Measurements from ENCODE around the gene SLC6A12. TPM values are rescaled to one million over a fixed set of nuclear protein-coding genes. Genes with fewer than 3 reads are reported as not detected.

Gene SLC6A12
- total and polyA plus RNA-seq, 9 of the 15 experiments (the other 6 are each of a cell fraction or from before 2014, with no cell fraction given), result not detected

DNA sequence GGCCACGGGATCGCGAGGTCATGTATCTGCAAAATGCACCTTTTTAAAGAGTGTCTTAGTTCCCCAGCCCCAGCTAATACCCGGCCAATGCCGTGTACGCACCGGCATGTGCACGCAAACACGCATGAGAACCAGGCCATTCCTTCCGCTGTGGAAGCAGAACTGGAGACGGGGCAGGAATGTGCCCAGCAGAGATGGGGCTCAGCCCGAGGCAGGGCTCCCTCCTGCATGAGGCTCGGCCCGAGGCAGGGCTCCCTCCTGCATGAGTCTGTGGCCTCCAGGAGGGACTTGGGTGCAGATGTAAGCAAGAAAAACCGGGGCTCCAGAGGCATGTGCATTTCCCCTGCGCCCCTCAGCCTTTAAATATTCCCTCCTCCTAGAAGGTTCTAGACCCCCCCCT is 38.2 kb downstream of the SLC6A12 start:
- ATAC-seq (no peak), DNase-seq (ENCODE audit: extremely low read depth in 1 of 4, low spot score in 3 of 4) (no peak), FAIRE-seq (no peak)
- in situ Hi-C loops (cut with MboI), result no loop called here
- WGBS (ENCODE audit: insufficient coverage, low coverage, missing lambda C conversion rate), result 44% methylated on average over 10 of the region's 16 CpGs
- no peak overlapping the region for H3K4me3 ChIP-seq
- no peaks in the 10 kb centered on the region for H3K9me1 ChIP-seq (ENCODE audit: control insufficient read depth, insufficient read depth, low read length)
- peaks cover 0 to 34% of the 10 kb centered on the region in 2 experiments; a peak in 3 of 5 replicates for H3K4me1 ChIP-seq (replicated peaks in 1 of 2; ENCODE audit: control insufficient read depth in 2 of 2, insufficient read depth in 2 of 2, low read length in 2 of 2)
- ChIA-PET POLR2A (no interaction called here), CTCF (ENCODE audit: low intra/inter-chr PET ratio) (no interaction called here)
- H3K27me3 ChIP-seq (ENCODE audit: control insufficient read depth in 2 of 2, insufficient read depth in 2 of 2, low read length in 2 of 2), result peaks cover 2 to 71% of the 10 kb centered on the region in 2 experiments; a peak in 3 of 5 replicates
- H3K79me2 ChIP-seq (ENCODE audit: control insufficient read depth, insufficient read depth, low read length), result no peaks in the 10 kb centered on the region
- no peaks in the 10 kb centered on the region for H3K9me3 ChIP-seq (replicated peaks; ENCODE audit: control insufficient read depth, insufficient read depth, low read depth, low read length)
- no peak overlapping the region for H2AFZ ChIP-seq (ENCODE audit: low read depth, low read length)
- no TSS peak for BruUV-seq (replicated peaks)
- peak overlapping the region in 1 of 2 experiments; percentile 26; a peak in 1 of 4 replicates for H3K9ac ChIP-seq (ENCODE audit: insufficient read depth in 1 of 2, low read depth in 2 of 2, low read length in 2 of 2)
- H3K4me2 ChIP-seq (ENCODE audit: insufficient read depth, low read length), result no peak overlapping the region
- H3K27ac ChIP-seq (ENCODE audit: extremely low read depth, low read depth, low read length), result no peak overlapping the region
- intact Hi-C loops (cut with micrococcal nuclease), result no loop called here
- no peaks in the 10 kb centered on the region for H3K36me3 ChIP-seq (ENCODE audit: control insufficient read depth, insufficient read depth, low read length)
- TF ChIP-seq ARNT (IDR thresholded peaks at IDR 0.05) (no peak), ZNF408 (CRISPR knock-in tag; IDR thresholded peaks at IDR 0.05; ENCODE audit: low read depth) (no peak), ZNF24 (IDR thresholded peaks at IDR 0.05) (no peak), FOXJ2 (tag; IDR thresholded peaks at IDR 0.05) (no peak)
- H4K20me1 ChIP-seq (replicated peaks; ENCODE audit: control insufficient read depth, insufficient read depth, low read length), result no peaks in the 10 kb centered on the region

DNA sequence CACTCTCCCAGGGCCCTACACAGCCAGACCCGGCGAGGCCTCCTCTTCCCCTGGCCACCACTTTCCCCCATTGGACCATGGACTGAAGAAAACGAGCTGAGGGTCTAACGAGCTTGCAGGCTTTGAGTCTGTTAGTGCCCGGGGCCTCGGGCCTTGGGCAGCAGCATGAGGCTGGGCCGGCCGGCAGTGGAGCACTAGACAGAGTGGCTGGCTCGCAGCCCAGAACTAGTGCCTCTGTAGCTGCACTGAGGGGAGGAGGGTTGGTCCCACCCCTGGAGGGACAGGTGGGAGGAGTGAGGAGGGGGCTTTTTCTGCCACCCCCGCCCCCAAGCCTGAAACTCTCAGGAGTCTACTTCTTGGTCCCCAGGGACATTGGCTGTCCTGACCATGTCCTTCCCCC is 38.7 kb downstream of the SLC6A12 start:
- Histone ChIP-seq H3K4me1 (replicated peaks in 1 of 2; ENCODE audit: control insufficient read depth in 2 of 2, insufficient read depth in 2 of 2, low read length in 2 of 2) (peaks cover 0 to 32% of the 10 kb centered on the region in 2 experiments; a peak in 3 of 5 replicates), H4K20me1 (replicated peaks; ENCODE audit: control insufficient read depth, insufficient read depth, low read length) (no peaks in the 10 kb centered on the region), H3K27me3 (ENCODE audit: control insufficient read depth in 2 of 2, insufficient read depth in 2 of 2, low read length in 2 of 2) (peaks cover 2 to 76% of the 10 kb centered on the region in 2 experiments; a peak in 3 of 5 replicates), H3K79me2 (ENCODE audit: control insufficient read depth, insufficient read depth, low read length) (no peaks in the 10 kb centered on the region), H3K36me3 (ENCODE audit: control insufficient read depth, insufficient read depth, low read length) (no peaks in the 10 kb centered on the region), H3K9me1 (ENCODE audit: control insufficient read depth, insufficient read depth, low read length) (no peaks in the 10 kb centered on the region), H3K4me2 (ENCODE audit: insufficient read depth, low read length) (no peak overlapping the region), H3K4me3 (no peak overlapping the region), H3K9me3 (replicated peaks; ENCODE audit: control insufficient read depth, insufficient read depth, low read depth, low read length) (no peaks in the 10 kb centered on the region), H3K27ac (ENCODE audit: extremely low read depth, low read depth, low read length) (no peak overlapping the region), H2AFZ (ENCODE audit: low read depth, low read length) (no peak overlapping the region), H3K9ac (ENCODE audit: insufficient read depth in 1 of 2, low read depth in 2 of 2, low read length in 2 of 2) (no peak overlapping the region)
- intact Hi-C loops (cut with micrococcal nuclease), result no loop called here
- ChIA-PET POLR2A (no interaction called here), CTCF (ENCODE audit: low intra/inter-chr PET ratio) (no interaction called here)
- ATAC-seq (no peak), DNase-seq (ENCODE audit: extremely low read depth in 1 of 4, low spot score in 3 of 4) (no peak), FAIRE-seq (no peak)
- no TSS peak for BruUV-seq (replicated peaks)
- WGBS (ENCODE audit: insufficient coverage, low coverage, missing lambda C conversion rate), result 3% methylated on average over 7 of the region's 10 CpGs
- in situ Hi-C loops (cut with MboI), result no loop called here
- TF ChIP-seq, protein P1, sequence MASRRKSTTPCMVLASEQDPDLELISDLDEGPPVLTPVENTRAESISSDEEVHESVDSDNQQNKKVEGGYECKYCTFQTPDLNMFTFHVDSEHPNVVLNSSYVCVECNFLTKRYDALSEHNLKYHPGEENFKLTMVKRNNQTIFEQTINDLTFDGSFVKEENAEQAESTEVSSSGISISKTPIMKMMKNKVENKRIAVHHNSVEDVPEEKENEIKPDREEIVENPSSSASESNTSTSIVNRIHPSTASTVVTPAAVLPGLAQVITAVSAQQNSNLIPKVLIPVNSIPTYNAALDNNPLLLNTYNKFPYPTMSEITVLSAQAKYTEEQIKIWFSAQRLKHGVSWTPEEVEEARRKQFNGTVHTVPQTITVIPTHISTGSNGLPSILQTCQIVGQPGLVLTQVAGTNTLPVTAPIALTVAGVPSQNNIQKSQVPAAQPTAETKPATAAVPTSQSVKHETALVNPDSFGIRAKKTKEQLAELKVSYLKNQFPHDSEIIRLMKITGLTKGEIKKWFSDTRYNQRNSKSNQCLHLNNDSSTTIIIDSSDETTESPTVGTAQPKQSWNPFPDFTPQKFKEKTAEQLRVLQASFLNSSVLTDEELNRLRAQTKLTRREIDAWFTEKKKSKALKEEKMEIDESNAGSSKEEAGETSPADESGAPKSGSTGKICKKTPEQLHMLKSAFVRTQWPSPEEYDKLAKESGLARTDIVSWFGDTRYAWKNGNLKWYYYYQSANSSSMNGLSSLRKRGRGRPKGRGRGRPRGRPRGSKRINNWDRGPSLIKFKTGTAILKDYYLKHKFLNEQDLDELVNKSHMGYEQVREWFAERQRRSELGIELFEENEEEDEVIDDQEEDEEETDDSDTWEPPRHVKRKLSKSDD (conservative IDR thresholded peaks at IDR 0.05; ENCODE audit: low read length), result no peak
- TF ChIP-seq, protein P2, sequence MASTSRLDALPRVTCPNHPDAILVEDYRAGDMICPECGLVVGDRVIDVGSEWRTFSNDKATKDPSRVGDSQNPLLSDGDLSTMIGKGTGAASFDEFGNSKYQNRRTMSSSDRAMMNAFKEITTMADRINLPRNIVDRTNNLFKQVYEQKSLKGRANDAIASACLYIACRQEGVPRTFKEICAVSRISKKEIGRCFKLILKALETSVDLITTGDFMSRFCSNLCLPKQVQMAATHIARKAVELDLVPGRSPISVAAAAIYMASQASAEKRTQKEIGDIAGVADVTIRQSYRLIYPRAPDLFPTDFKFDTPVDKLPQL (IDR thresholded peaks at IDR 0.05; ENCODE audit: extremely low read depth, insufficient read length), result no peak
- TF ChIP-seq JUN (IDR thresholded peaks at IDR 0.05; ENCODE audit: borderline replicate concordance, low read depth, low read length) (no peak), JUN (CRISPR knock-in tag; IDR thresholded peaks at IDR 0.05; ENCODE audit: borderline replicate concordance) (no peak)
